Colonic mucosa (tissue), 4 donors: ENCODE results near the gene NDUFB3. TPM values are rescaled to one million over a fixed set of nuclear protein-coding genes. Genes with fewer than 3 reads are reported as not detected.

ENCODE experiments used
- DNase-seq: peaks from one replicate; pipeline ENCODE4 v3.0.0-alpha.2; 2020
- H3K27ac ChIP-seq: fragments of 200-600 bp; one replicate; pipeline ENCODE4 v1.8.0; 2021
- H3K27me3 ChIP-seq: fragments of 200-600 bp; one replicate; pipeline ENCODE4 v1.8.0; 2021
- H3K36me3 ChIP-seq: fragments of 200-600 bp; one replicate; pipeline ENCODE4 v1.8.0; 2021
- H3K4me1 ChIP-seq: fragments of 200-600 bp; one replicate; pipeline ENCODE4 v1.8.0; 2021; ENCODE audit warnings: mild to moderate bottlenecking
- H3K4me3 ChIP-seq: fragments of 200-600 bp; one replicate; pipeline ENCODE4 v1.8.0; 2021
- H3K9ac ChIP-seq, 2 donors: one replicate each; pipeline ENCODE4 v1.7.0; 2013; ENCODE audit warnings: control low read depth in 2 of 2, low read depth in 2 of 2, low read length in 2 of 2
- H3K9me3 ChIP-seq: fragments of 200-600 bp; one replicate; pipeline ENCODE4 v1.8.0; 2021
- CTCF ChIP-seq: fragments of 200-600 bp; IDR thresholded peaks from one replicate; pipeline ENCODE4 v1.8.0; 2022; ENCODE audit warnings: antibody characterized with exemption, mild to moderate bottlenecking
- intact Hi-C: fragments of 100-400 bp; cut with DNase I; formaldehyde crosslinking; loops from one replicate; pipeline ENCODE4 v1.14.1; 2022
- total RNA-seq, 2 donors: library from RNA; stranded (reverse); fragmentation: NEBNext Ultra II Directional in 1 of 2; extraction: Animal tissue kit (Norgen Biotek cat#: 25700) in 1 of 2; gene quantifications; one replicate each; pipeline ENCODE4 v1.2.1, GENCODE V29; 2021
- donor health status: healthy.
- donor health status: DM: no; HTN: no; CAD: no.
- donor health status: DM: no; HTN: no; CAD: no.

The NDUFB3 gene
- total RNA-seq, 2 donors from 2014 or later, result 159 to 199 TPM

GRCh38 chr2:201118961-201119854 lies 47.4 kb downstream of the NDUFB3 start:
- no peak for DNase-seq
- Histone ChIP-seq H3K4me3 (peak overlapping the region; percentile 93), H3K4me1 (no peaks in the 10 kb centered on the region), H3K9me3 (no peaks in the 10 kb centered on the region), H3K36me3 (no peaks in the 10 kb centered on the region), H3K27me3 (no peaks in the 10 kb centered on the region), H3K9ac (peak overlapping the region; percentile 95 to 99), H3K27ac (peak overlapping the region; percentile 100)
- no peak for TF ChIP-seq CTCF
- intact Hi-C loops, result loop anchor here (5.0 kb wide), 2 partner anchors 33 to 47 kb away; partner anchors contain the start of genes HYCC2 and NDUFB3

DNA sequence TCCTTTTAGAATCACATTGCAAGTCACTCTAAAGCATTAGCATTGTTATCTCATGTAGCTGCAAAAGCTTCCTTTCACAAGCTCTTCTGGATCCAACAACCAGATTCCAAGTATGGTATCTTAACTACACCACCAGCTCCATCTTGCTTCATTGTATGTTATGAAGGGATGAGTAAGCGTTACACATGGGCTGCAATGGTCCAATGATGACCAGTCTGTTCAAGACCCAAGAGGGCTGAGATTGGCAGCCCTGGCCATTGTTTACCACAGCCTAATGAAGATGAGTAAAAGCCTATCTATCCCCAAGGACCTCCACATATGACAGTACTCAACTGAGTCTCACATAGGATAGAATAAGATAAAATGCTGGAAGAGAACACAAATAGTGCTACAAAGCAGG lies 50.5 kb downstream of the NDUFB3 start:
- Histone ChIP-seq H3K27ac (peak overlapping the region; percentile 92), H3K9me3 (no peaks in the 10 kb centered on the region), H3K4me3 (no peak overlapping the region), H3K4me1 (peaks cover 24% of the 10 kb centered on the region), H3K9ac (no peak overlapping the region), H3K36me3 (no peaks in the 10 kb centered on the region), H3K27me3 (no peaks in the 10 kb centered on the region)
- no peak for TF ChIP-seq CTCF
- no peak for DNase-seq
- intact Hi-C loops, result no loop called here

DNA sequence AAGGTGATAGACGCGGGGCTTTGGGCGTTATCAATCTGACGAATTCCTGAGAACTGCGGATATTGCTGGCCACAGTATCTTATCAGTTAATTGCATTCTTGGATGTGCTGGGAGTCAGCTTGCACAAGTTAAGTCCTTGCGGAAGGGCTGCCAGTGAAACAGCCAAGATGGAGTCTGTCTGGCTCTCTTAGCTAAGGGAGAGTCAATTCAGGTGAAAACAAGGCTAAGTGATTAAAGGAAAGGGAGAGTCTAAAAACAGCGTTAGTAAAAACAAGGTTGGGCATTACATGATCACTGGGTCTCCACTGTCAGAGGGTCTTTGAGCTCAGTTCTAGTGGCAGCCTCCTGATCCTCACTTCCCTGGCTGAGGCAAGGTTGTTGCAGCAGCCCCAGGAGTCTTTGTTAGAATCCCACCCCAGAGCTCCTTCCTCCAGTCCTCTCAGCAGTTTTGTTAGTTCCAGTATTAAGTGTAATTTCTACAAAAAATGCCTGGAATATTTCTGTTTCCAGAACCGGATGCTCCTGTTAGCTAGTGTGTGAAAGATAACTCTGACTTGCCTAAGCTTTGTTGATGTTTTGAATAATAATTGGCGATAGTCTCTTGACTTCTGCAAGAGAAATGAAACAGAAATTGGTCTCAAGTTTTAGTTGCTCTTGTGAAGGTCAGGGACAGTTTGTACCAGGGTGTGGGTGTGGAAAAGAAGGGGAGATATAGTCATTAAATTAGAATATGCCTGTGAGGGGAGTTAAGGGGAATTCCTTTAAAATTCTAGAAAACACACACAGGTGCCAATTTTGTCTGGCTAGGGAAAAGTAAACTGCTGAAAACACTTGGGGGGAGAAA lies 54.7 kb downstream of the NDUFB3 start:
- no peak for TF ChIP-seq CTCF
- Histone ChIP-seq H3K4me3 (no peak overlapping the region), H3K4me1 (peaks cover 42% of the 10 kb centered on the region), H3K36me3 (no peaks in the 10 kb centered on the region), H3K9me3 (no peaks in the 10 kb centered on the region), H3K9ac (peak overlapping the region; percentile 48 to 84), H3K27ac (peak overlapping the region; percentile 92), H3K27me3 (no peaks in the 10 kb centered on the region)
- intact Hi-C loops, result no loop called here
- no peak for DNase-seq

DNA sequence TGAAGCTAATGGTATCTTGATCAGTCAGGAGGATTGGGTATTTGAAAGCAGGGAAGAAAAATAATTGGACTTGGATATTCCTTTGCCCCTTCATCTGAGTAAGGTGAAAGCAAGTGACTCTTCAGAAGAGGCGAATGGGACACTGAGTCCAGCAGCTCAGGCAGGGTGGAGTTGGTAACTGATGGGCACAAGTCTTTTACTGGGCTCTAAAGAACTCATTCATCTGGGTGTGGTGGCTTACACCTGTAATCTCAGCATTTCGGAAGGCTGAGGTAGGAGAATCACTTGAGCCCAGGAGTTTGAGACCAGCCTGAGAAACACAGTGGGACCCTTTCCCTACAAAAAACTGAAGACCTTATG lies 55.3 kb downstream of the NDUFB3 start:
- Histone ChIP-seq H3K27me3 (no peaks in the 10 kb centered on the region), H3K27ac (peak overlapping the region; percentile 92), H3K4me1 (peaks cover 42% of the 10 kb centered on the region), H3K9me3 (no peaks in the 10 kb centered on the region), H3K9ac (peak overlapping the region; percentile 48 to 84), H3K36me3 (no peaks in the 10 kb centered on the region), H3K4me3 (no peak overlapping the region)
- no peak for TF ChIP-seq CTCF
- intact Hi-C loops, result no loop called here
- DNase-seq, result peak; percentile 58

- H3K9me3 ChIP-seq, result no peaks in the 10 kb centered on the region
- peak overlapping the region; percentile 92 for H3K27ac ChIP-seq
- H3K4me1 ChIP-seq, result peaks cover 42% of the 10 kb centered on the region
- H3K27me3 ChIP-seq, result no peaks in the 10 kb centered on the region
- H3K9ac ChIP-seq, result peak overlapping the region; percentile 48 to 84
- DNase-seq, result no peak
- intact Hi-C loops, result no loop called here
- TF ChIP-seq CTCF, result no peak
- H3K4me3 ChIP-seq, result no peak overlapping the region
- no peaks in the 10 kb centered on the region for H3K36me3 ChIP-seq
These were observed 55.8 kb downstream of the NDUFB3 start for GRCh38 chr2:201127570-201127969.
